NCI-H146 treated with DMSO at 0.1 percent for 48 hours (cell line): ENCODE results near the gene HTD2.
"Not testable (repeated sequence)": the region's sequence is repeated elsewhere in the genome, so short reads cannot be mapped to it uniquely, and the experiment has no call there.

Source experiments
- DNase-seq: peaks from one replicate; lab custom pipeline; 2025; ENCODE audit not compliant: unreplicated experiment; lab: John Stamatoyannopoulos, UW

Gene HTD2

DNA sequence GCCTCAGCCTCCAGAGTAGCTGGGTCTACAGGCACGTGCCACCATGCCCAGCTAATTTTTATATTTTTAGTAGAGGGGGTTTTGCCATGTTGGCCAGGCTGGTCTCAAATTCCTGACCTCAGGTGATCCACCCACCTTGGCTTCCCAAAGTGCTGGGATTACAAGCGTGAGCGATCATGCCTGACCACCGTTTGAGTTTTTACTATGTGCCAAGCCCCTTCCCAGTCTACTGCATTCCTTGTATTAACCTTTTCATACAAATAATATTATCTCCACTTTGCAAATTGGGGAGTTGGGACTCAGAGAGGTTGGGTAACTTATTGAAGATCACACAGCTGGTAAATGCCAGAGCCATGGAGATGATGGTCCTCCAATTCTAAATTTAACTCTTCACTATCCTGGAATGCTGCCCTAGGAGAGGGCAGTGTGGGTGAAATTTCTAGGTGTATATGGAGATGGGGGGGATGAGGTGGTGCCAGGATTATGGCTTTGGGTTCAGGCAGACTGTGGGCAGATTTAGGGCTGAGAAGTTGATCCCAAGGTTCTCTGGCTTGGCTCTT lies 25.4 kb downstream of the HTD2 start:
- DNase-seq: no peak

DNA sequence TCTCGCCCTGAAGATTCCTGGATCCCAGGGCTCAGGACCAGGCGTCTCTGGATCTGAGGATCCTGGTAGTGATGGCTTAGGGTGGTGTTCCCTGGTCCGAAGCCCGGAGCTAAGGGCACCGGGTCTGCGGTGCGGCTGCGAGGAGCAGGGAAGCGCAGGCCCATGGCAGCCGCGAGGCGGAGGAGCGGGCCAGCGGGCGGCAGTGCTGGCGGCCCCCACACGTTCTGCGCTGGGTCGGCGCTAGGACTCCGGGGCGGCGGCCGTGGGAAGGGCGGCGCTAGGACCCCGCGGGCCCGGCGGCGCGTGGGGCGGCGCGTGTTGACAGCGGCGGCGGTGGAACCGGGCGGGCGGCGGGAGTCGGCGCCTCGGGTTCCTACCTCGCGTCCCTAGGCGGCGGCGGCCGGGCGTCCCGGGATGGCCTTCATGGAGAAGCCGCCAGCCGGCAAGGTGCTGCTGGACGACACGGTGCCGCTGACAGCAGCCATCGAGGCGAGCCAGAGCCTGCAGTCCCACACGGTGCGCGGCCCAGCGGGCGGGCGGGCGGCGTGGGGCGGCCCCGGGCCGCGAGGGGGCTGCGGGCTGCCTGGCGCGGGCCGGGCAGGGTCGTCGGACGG lies 26.4 kb downstream of the HTD2 start, which contains the start of gene PXK:
TSS of gene PXK (plus strand) at position 318 of the 614 bp plus-strand sequence. CDS start at position 415, 97 bp downstream.
- DNase-seq: peak; percentile 8

DNA sequence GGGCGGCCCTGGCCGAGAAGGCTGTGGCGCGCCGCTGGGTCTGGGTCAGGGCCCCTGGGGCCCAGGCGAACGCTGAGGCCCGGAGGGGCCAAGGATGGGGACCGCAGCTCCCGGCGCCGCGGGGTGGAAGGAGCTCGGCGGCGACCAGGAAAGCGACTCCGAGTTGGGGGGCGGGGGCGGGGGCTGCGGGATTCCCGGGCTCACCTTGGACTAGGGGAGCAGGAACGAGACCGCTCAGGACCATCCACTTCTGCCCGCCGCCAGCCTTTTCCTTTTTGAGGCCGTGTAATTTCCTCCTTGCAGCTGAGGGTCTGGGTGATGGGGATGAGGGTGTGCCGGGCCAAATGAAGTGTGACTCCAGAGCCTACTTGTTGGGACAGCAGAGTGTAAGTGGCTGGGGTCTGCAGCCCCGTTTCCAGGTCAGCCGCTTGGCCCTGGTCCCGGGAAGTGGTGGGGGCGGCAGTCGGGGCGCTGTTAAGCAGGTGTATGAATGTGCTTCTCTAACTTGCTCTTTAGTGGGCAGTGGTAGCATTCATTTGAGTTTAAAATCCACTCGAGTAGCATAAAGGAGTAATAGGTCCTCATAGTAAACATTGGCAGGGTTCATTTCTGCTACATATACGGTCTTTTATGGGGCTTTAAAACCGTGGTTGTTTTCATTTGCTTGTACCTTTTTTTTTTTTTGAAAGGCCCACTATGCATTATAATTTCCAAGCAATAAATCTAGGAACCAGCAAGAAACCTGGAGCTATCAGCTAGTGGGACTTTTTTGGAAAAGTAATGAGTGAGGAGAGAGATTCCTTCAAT lies 27.1 kb downstream of the HTD2 start:
- DNase-seq: no peak

DNA sequence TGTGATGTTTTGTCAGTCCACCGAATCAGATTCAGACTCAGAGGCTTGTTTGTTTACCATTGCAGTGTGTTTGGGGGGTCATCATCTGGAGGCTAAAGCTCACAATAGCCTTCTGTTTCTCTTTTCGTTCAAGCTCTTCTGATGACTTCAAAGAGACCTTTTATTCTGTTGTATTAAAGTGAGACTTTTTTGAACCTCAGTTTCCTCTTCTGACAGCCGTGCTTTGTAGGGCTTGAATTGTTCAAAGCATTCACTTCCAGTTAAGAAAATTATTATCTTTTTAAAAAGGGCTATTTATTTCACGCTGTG lies 27.6 kb downstream of the HTD2 start:
- no peak for DNase-seq

DNA sequence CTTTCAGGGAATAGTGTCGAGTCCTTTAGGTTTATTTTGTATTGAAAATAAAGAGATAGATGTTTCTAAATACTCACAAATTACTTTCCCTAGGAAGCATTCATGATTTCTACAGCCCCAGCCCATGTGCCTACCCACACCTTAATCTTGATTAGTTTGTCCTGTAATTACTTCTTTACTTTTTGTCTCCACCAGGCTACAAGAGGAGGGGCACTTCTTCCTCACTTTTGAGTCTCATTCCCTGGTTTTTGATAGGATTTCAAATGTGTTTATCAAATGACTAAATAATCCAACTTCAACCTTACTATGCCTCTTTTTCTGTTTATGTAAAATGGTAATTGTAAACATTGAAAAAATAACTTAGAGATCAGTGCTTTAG lies 28.2 kb downstream of the HTD2 start:
- no peak for DNase-seq

DNA sequence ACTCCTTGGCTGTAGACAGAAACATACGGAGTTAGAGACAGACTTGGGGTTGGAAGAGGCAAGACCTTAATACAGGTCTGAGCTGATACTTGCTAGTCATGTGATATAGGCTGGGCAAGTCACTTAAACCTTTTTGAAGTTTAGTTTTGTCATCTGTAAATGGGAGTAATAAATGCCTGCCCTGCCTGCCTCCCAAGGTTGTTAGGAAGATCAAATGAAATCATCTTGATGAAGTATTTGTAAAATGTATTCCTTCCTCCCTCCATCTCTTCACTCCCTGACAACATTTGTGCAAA lies 29.3 kb downstream of the HTD2 start:
- DNase-seq: no peak

DNA sequence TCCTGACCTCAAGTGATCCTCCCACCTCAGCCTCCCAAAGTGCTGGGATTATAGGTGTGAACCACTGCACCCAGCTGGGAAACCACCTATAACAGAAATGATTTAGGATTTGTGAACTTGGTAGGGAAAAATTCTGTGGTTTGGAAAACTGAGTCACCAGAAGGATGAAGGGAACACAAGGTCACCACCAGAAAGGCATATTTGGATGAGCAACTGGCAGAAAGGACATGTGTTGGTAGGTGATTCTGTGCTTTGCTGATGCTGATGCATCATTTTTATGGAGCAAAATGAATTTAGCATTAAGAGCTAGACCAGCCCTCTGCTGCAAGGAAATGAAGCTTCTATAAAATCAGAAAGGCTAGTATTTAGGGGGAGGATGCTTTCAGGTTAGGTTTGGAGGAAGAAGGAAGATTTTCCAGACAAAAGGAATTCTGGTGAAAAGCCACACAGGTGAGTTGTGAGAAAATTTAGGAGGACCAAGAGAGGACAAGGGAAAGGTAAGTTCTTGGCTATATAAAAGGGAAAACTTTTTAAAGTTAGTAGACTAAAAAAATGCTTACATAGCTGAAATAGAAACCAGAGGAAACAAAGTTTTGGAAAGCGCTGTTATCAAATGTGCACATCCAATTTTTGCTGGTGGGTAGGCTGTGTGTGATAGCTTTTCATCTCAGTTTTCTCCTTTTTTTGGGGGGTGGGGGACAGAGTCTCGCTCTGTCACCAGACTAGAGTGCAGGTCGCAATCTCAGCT lies 30.0 kb downstream of the HTD2 start:
- no peak for DNase-seq

DNA sequence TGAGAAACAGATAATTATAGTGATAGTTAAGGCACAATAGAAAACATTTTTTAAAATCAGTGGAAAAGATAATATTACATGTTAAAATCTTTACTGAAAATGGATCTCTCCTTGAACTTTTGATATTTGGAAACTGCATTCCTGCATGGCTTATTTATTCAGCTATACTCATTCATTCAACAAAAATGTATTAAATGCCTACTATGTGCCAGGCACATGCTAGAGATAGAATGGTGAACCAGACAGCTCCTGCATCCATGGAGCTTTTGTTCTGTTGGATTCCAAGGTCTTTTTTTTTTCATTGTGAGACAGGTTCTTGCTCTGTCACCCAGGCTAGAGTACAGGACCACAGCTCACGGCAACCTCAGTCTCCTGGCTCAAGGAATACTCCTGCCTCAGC lies 30.9 kb downstream of the HTD2 start:
- no peak for DNase-seq

DNA sequence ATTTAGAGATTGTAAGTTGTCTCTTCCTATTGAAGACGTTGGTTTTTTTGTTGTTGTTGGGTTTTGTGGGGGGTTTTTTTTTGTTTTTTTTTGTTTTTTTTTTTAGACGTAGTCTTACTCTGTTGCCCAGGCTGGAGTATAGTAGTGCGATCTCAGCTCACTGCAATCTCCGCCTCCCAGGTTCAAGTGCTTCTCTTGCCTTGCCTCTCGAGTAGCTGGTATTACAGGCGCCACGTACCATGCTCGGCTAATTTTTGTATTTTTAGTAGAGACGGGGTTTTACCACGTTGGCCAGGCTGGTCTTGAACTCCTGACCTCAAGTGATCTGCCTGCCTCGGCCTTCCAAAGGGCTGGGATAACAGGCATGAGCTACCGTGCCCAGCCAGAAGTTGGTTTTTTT lies 32.8 kb downstream of the HTD2 start:
- DNase-seq: not testable (repeated sequence)

DNA sequence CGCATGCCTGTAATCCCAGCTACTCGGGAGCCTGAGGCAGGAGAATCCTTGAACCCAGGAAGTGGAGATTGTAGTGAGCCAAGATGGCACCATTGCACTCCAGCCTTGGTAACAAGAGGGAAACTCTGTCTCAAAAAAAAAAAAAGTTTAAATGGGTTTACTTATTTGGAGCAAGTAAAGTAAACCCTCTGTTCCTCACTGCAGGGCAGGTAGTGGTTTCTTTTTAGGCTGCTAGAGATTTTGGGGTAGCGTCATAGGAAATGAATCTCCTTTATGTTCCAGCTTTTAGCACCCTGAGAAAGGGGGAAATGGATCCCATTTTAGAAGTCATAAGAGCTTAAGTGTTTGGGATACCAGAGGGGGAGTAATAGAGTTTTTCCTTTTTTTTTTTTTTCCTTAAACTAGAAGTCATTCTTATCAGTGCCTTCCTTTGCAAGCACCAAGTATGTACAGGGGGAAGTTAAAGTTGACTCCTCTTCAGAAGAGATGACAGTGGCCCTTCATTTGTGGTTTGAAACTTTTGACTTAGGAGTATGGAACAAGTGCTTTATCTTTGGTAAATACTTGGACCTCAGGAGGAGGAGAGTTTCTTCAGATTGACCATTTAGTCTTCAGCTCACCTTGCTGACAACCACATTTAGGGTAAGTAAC lies 34.4 kb downstream of the HTD2 start:
- no peak for DNase-seq

DNA sequence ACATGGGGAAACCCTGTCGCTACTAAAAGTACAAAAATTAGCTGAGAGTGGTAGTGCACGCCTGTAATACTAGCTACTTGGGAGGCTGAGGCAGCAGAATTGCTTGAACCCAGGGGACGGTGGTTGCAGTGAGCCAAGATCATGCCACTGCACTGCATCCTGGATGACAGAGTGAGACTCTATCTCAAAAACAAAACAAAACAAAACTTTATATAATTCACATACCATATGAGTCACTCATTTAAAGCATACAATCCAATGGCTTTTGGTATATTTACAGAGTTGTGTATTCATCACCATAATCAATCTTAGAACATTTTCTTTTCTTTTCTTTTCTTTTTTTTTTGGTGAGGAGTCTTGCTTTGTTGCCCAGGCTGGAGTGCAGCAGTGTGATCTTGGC lies 35.1 kb downstream of the HTD2 start:
- DNase-seq: no peak

DNA sequence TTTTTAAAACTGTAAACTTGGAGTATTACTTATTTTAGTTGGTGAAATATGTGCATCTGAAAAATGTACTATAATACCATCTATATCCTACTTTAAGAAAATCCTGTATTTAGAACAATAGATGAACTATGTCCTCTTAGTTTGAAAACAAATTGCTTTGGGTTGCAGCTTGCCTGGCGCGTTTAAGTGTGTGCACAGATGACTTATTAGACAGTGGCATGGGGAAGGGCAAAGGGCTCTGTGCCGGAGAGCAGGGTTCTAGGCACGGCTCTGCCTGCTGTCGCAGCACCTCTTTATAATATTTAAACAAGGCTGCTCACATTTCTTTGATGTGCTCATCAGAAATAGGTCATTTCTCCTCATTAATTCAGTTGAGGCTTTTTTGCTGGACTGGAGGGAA lies 36.4 kb downstream of the HTD2 start:
- DNase-seq: no peak

DNA sequence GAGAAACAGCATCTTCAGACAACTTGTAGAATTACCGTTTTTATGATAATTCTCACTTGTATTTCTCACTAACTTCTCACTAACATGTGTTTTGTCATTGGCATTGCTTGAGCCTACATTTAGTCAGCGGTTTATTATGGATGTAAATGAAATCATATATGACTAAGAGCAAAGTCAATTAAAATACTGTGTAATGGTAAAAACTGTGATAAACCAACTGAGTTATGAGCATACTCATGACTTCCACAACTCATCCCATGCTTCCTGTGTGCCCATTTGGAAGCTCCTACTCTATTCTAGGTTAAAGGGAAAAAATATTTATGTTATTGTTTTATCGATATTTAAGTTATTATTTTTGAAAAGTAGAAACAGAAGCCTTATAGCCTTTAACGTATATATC lies 39.1 kb downstream of the HTD2 start:
- no peak for DNase-seq

DNA sequence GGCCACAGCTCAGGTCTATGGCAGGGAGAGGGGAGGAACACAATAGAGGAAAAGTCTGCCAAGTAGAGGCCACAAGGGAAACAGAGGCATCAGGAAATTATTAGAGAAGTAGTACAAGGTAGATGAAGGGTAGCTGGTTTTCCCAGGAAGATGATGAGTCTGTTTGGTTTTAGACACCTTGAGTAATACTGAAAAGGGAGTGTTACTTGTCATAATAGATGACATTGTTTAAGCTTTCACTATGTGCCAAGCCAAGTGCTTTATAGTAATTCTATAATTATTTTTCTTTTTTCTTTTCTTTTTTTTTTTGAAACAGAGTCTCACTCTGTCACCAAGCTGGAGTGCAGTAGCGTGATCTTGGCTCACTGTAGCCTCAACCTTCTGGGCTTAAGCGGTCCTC lies 40.0 kb downstream of the HTD2 start:
- no peak for DNase-seq

DNA sequence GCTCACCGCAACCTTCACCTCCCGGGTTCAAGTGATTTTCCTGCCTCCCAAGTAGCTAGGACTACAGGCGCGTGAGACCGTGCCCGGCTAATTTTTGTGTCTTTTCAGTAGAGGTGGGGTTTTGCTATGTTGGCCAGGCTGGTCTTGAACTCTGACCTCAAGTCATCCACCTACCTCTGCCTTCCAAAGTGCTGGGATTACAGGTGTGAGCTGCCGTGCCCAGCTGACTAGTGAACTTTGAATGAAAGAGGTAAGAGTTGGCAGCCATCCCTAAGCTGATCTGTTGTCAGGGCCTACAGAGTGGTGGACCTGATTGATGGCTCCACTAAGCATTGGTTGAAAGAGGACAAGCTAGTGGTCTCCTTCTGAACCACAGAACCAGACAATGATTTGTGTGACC lies 41.7 kb downstream of the HTD2 start:
- DNase-seq: no peak

DNA sequence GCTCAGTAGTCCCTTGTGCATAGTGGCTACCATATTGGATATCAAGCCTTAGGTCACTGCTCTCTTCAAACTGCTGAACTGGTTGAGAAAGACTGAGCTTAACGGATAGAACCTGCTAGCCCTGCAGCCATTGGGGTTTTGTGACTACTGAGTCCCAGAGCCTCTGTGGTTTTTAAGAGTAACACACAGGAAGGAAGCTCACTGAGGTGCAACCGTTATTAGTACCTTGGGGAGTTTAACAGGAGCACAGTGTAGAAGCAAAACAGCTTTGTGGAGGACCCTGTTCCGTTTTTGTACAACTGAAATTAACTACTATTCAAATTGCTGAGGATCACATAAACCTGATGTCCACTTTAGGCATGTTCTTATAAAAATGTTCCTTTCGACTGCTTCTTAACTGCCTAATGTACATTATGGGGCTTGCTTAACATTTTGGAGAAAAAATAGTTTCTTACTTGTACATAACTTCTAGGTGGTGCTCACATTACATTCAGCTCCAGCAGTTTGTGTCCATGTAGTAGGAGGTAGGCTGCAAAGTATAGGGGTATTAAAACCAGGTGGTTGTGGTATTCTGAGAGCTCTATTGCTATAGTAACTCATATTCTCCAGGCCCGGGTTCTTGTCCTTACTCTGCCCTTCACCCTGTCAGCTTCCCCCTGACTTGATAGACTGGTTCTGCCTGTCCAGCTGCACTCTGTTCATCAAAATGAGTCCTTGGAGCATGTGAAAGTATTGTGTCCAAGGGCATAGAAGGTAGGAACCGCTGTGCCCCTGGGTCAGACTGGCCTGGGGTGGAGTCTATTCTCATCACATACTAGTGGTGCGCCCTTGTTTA lies 43.7 kb downstream of the HTD2 start:
- no peak for DNase-seq

DNA sequence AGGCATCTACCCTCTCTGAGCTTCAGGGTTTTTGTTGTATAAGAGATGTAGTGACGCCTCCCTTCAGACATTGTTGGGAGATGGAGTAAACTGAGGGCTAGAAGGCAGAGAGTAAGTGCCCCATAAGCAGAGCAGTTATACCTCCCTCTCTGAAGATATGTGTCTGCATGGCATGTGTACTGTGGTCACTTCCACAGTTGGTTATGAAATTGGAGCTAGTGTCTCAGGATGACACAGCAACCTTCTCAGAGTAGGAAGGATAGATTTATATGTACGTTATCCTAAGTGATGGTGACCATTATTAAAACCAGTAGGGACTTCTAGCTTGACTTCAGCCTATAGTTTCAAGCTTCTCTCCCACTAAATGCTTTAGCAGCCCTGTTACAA lies 44.3 kb downstream of the HTD2 start:
- DNase-seq: no peak

DNA sequence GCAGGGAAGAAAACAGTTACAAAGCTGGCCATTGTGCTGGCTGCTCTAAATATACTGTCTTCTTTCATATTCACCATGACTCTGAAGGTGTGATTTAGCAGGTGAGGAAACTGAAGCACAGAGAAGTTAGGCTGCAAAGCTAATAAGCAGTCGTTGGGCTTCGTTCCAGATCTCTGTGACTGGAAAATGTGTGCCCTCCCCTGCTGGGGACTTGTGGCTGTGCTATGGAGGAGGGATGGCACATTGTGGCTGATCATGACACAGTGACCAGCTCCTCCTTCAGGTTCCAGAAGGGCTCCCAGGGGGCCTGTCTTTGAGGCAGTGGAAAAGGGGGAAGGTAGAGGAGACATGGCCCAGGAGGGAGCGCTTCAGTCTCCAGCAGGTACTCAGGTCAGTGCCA lies 45.6 kb downstream of the HTD2 start:
- DNase-seq: no peak

DNA sequence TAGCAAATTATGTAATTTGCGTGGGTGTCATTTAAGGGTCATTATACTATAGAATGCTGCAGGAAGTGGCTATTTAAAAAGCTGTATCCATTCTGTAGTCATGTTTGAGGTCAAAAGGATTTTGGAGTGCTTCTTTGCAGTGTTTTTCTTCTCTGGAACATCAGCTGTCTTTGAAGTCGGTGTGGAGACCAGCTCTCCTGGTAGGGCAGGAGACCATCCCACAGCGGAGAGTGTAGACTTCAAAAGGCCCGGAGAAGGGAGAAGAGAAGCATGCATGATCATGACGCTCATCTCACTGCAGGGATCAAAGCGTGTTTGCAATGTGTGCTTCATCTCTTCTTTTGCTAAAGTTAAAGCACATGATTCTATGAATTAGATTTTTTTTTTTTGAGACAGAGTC lies 46.3 kb downstream of the HTD2 start:
- no peak for DNase-seq

DNA sequence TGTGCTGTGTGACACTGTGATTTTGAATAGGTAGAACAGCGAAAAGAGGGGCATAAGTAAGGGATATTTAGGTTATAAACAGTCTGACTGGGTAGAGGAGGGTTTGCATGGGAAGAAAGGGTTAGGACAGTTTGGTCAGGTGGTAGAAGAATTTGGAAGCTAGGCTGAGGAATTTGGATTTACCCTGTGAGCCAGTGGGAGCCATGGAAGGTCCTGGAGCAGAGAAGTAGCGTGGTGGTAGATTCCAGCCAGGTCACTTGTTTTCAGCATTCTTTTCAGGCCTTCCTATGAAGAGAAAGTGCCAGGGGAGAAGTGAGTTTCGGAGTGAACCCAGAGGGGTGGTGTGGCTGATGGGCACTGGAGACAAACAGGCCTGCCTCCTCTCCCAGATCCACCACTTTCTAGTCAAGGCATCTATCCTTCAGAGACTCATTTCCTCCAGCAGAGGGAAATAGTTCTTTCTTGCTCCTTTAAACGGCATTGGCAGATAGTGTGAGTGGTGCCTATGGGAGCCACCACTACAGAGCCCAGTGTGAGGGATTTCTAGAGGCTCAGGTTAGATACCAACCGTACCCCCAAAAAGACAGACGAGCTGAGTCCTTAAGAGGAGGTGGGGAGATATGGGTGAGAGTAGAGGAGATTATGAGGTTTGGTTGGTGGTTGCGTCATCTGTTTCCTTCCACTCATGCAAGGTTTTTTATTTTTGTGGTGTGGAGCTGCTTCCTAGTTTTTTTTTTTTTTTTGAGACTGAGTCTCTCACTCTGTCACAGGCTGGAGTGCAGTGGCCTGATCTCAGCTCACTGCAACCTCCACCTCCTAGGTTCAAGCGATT lies 47.6 kb downstream of the HTD2 start:
- no peak for DNase-seq
